Measurements from ENCODE around the gene TMED1. TPM values are rescaled to one million over a fixed set of nuclear protein-coding genes. Genes with fewer than 3 reads are reported as not detected.
"Not testable (repeated sequence)": the region's sequence is repeated elsewhere in the genome, so short reads cannot be mapped to it uniquely, and the experiment has no call there.

The TMED1 gene
- total RNA-seq, 1 donor = 43.1 TPM

DNA sequence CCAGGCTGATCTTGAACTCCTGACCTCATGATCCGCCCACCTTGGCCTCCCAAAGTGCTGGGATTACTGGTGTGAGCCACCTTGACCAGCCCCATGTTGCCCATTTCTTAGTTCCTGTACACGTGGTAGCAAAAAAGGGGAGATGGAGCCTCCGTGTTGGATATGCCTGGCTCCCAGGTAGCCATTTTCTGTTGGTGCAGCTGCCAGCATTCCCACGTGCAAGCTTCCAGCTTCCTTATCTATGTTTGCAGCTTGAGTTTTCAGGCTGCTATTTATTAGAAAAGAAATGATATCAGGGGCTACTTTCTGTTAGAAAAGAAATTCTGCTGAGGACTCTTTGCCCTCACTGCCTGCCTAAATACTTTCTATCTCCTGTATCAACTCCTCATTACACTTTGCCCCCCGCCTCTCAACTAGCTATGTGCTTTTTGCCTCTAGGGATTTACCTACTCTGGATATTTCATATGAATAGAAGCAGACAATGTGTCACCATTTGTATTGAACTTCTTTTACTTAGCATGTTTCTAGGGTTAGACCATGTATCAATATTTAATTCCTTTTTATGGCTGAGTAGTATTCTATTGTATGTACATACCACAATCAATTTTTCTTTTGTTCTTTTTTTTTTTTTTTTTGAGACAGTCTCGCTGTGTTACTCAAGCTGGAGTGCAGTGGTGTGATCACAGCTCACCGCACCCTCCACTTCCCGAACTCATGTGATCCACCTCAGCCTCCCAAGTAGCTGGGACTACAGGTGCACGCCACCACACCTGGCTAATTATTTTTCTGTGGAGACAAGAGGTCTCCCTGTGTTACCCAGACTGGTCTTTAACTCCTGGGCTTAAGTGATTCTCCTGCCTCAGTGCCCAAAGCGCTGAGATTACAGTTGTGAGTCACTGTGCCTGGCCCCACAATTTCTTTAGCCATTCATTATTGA is 3.4 kb upstream of the TMED1 start:
- Histone ChIP-seq H3K9me3 (ENCODE audit: low read depth, low read length) (no peaks in the 10 kb centered on the region), H3K4me2 (ENCODE audit: insufficient read depth, low read length) (no peak overlapping the region), H2AFZ (ENCODE audit: low read length) (no peak overlapping the region), H3K4me3 (ENCODE audit: insufficient read depth, low read length) (no peak overlapping the region), H3K27me3 (ENCODE audit: insufficient read depth, low read length) (no peaks in the 10 kb centered on the region), H3K4me1 (ENCODE audit: insufficient read depth, low read length) (peaks cover 13% of the 10 kb centered on the region), H3K79me2 (ENCODE audit: insufficient read depth, low read length) (no peaks in the 10 kb centered on the region), H3K27ac (ENCODE audit: low read depth, low read length) (no peak overlapping the region), H3K36me3 (ENCODE audit: insufficient read depth, low read length) (no peaks in the 10 kb centered on the region), H4K20me1 (ENCODE audit: insufficient read depth, low read length) (no peaks in the 10 kb centered on the region)
- TF ChIP-seq CTCF (IDR thresholded peaks at IDR 0.05; ENCODE audit: extremely low read depth, low read depth, low read length) = no peak
- DNase-seq (ENCODE audit: insufficient read length, low spot score, missing footprints) = peak; percentile 53

- Histone ChIP-seq H3K9me3 (ENCODE audit: low read depth, low read length) (no peaks in the 10 kb centered on the region), H3K36me3 (ENCODE audit: insufficient read depth, low read length) (peaks cover 4% of the 10 kb centered on the region), H4K20me1 (ENCODE audit: insufficient read depth, low read length) (no peaks in the 10 kb centered on the region), H3K4me1 (ENCODE audit: insufficient read depth, low read length) (peaks cover 13% of the 10 kb centered on the region), H3K27me3 (ENCODE audit: insufficient read depth, low read length) (no peaks in the 10 kb centered on the region), H3K27ac (ENCODE audit: low read depth, low read length) (no peak overlapping the region), H3K79me2 (ENCODE audit: insufficient read depth, low read length) (no peaks in the 10 kb centered on the region), H3K4me2 (ENCODE audit: insufficient read depth, low read length) (no peak overlapping the region), H2AFZ (ENCODE audit: low read length) (no peak overlapping the region), H3K4me3 (ENCODE audit: insufficient read depth, low read length) (no peak overlapping the region)
- TF ChIP-seq CTCF (IDR thresholded peaks at IDR 0.05; ENCODE audit: extremely low read depth, low read depth, low read length) = no peak
- DNase-seq (ENCODE audit: insufficient read length, low spot score, missing footprints) = peak; percentile 29
Measured at GRCh38 chr19:10838377-10838776, 2.4 kb upstream of the TMED1 start.

GRCh38 chr19:10837649-10838048 is 1.6 kb upstream of the TMED1 start:
- H3K9me3 ChIP-seq (ENCODE audit: low read depth, low read length); H3K27ac ChIP-seq (ENCODE audit: low read depth, low read length); H3K36me3 ChIP-seq (ENCODE audit: insufficient read depth, low read length); DNase-seq (ENCODE audit: insufficient read length, low spot score, missing footprints); H3K4me3 ChIP-seq (ENCODE audit: insufficient read depth, low read length); H3K79me2 ChIP-seq (ENCODE audit: insufficient read depth, low read length); H4K20me1 ChIP-seq (ENCODE audit: insufficient read depth, low read length); H3K4me2 ChIP-seq (ENCODE audit: insufficient read depth, low read length); H2AFZ ChIP-seq (ENCODE audit: low read length); H3K27me3 ChIP-seq (ENCODE audit: insufficient read depth, low read length): not testable (repeated sequence)
- peaks cover 13% of the 10 kb centered on the region for H3K4me1 ChIP-seq (ENCODE audit: insufficient read depth, low read length)

GRCh38 chr19:10836479-10837330 is 693 bp upstream of the TMED1 start:
- DNase-seq (ENCODE audit: insufficient read length, low spot score, missing footprints) = peak; percentile 86
- peak overlapping the region; percentile 99 for H3K27ac ChIP-seq (ENCODE audit: low read depth, low read length)
- TF ChIP-seq CTCF (IDR thresholded peaks at IDR 0.05; ENCODE audit: extremely low read depth, low read depth, low read length) = no peak
- H3K4me1 ChIP-seq (ENCODE audit: insufficient read depth, low read length) = peaks cover 13% of the 10 kb centered on the region
- H3K36me3 ChIP-seq (ENCODE audit: insufficient read depth, low read length) = peaks cover 17% of the 10 kb centered on the region
- no peaks in the 10 kb centered on the region for H4K20me1 ChIP-seq (ENCODE audit: insufficient read depth, low read length)
- H3K4me3 ChIP-seq (ENCODE audit: insufficient read depth, low read length) = peak overlapping the region; percentile 88
- H3K27me3 ChIP-seq (ENCODE audit: insufficient read depth, low read length) = no peaks in the 10 kb centered on the region
- H3K79me2 ChIP-seq (ENCODE audit: insufficient read depth, low read length) = no peaks in the 10 kb centered on the region
- no peaks in the 10 kb centered on the region for H3K9me3 ChIP-seq (ENCODE audit: low read depth, low read length)
- peak overlapping the region; percentile 94 for H2AFZ ChIP-seq (ENCODE audit: low read length)
- peak overlapping the region; percentile 87 for H3K4me2 ChIP-seq (ENCODE audit: insufficient read depth, low read length)
